AG04450 (cell line): ENCODE data around the gene CENPI. TPM values are rescaled to one million over a fixed set of nuclear protein-coding genes. Genes with fewer than 3 reads are reported as not detected.

Experiments
- CTCF ChIA-PET: fragments of 300-600, 350-600 bp; formaldehyde crosslinking; extraction: SDS; loops from one replicate; lab custom pipeline; 2022; ENCODE audit warnings: antibody characterized with exemption, inconsistent platforms; lab: Charles Lee
- POLR2A ChIA-PET: fragments of 350-600 bp; formaldehyde crosslinking; extraction: SDS; loops from one replicate; lab custom pipeline; 2021; ENCODE audit warnings: antibody characterized with exemption, inconsistent platforms; lab: Yijun Ruan, JAX
- DNase-seq: peaks from one replicate; pipeline ENCODE4 v3.0.0-alpha.2; 2011; ENCODE audit warnings: low read depth, low spot score
- H3K27ac ChIP-seq: one replicate; pipeline ENCODE4 v1.5.1; 2012; ENCODE audit warnings: low read depth, low read length, control low read depth
- H3K27me3 ChIP-seq: one replicate; pipeline ENCODE4 v1.6.0; 2012; ENCODE audit warnings: low read length; ENCODE audit not compliant: control insufficient read depth, insufficient read depth
- H3K4me3 ChIP-seq: 2 replicates; pipeline ENCODE4 v1.5.1; 2011; ENCODE audit warnings: mild to moderate bottlenecking, low read depth, low read length, control low read depth
- H3K9me3 ChIP-seq: 2 replicates; pipeline ENCODE4 v1.5.1; 2012; ENCODE audit warnings: low read length; ENCODE audit not compliant: control insufficient read depth, insufficient read depth
- polyA plus RNA-seq: library from polyadenylated mRNA; depleted of rRNA; stranded (reverse); fragments of >200 nt; gene quantifications from 2 replicates; pipeline ENCODE4 v1.2.3, GENCODE V29; 2011
- TF ChIP-seq, protein P1 (sequence below): IDR thresholded peaks from 2 replicates; pipeline ENCODE4 v1.5.1; 2011; ENCODE audit warnings: low read depth, low read length, control low read depth, inconsistent platforms

Gene CENPI
- polyA plus RNA-seq, 1 experiment: 5.0 TPM

DNA sequence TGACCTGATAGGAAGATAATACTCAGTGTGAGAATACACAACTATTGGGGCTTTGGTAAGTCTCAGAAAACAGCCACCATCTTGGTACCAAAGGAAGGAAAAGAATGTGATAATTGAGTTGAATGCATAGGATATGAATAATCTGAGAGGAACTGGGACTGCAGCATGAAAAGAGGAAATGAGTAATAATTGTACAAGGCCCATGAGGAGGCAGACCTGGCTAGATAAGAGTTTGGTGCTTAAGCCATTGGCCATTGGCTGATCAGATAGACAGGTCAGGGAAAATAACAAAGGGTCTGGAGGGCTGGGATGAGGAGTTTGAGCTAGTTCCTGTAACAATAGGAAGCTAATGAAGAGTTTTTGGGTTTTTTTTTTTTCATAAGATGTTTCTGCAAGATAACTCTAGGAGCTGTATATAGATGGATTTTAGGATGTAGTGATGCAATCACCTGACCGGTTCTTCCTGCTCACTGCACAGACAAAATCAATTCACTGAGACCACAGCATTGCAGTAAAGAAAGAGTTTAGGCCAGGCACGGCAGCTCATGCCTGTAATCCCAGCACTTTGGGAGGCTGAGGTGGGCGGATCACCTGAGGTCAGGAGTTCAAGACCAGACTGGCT, 40.8 kb upstream of the CENPI start:
- TF ChIP-seq, protein P1, sequence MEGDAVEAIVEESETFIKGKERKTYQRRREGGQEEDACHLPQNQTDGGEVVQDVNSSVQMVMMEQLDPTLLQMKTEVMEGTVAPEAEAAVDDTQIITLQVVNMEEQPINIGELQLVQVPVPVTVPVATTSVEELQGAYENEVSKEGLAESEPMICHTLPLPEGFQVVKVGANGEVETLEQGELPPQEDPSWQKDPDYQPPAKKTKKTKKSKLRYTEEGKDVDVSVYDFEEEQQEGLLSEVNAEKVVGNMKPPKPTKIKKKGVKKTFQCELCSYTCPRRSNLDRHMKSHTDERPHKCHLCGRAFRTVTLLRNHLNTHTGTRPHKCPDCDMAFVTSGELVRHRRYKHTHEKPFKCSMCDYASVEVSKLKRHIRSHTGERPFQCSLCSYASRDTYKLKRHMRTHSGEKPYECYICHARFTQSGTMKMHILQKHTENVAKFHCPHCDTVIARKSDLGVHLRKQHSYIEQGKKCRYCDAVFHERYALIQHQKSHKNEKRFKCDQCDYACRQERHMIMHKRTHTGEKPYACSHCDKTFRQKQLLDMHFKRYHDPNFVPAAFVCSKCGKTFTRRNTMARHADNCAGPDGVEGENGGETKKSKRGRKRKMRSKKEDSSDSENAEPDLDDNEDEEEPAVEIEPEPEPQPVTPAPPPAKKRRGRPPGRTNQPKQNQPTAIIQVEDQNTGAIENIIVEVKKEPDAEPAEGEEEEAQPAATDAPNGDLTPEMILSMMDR: no peak
- Histone ChIP-seq H3K27me3 (no peaks in the 10 kb centered on the region), H3K4me3 (no peak overlapping the region), H3K27ac (no peak overlapping the region), H3K9me3 (no peaks in the 10 kb centered on the region)
- ChIA-PET POLR2A (interaction anchor here (0.6 kb wide), 1 partner anchor 42 kb away, joined by 4 read pairs; no protein-coding TSS in a partner anchor), CTCF (no interaction called here)
- DNase-seq: no peak

DNA sequence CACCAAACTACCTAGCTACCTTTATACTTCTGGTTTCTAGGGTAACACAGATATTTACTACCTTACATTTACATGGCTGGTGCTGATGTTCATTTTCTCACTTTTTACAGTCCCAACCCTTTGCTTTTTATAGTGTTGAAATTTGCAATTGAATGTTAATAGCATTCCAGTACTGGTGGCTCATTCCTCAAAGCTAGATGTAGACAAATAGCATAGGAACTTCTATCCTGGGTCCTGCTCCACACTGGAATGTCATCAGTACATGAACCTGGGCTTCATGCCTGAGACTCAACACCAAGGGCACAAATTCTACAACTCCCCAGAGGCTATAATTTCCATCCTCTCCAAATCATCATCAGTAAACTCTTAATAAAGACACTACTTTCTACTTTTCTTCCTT, 35.8 kb upstream of the CENPI start:
- Histone ChIP-seq H3K4me3 (no peak overlapping the region), H3K27ac (no peak overlapping the region), H3K9me3 (no peaks in the 10 kb centered on the region), H3K27me3 (no peaks in the 10 kb centered on the region)
- POLR2A ChIA-PET: no interaction called here
- DNase-seq: no peak
- TF ChIP-seq, protein P1: no peak
- CTCF ChIA-PET: no interaction called here

DNA sequence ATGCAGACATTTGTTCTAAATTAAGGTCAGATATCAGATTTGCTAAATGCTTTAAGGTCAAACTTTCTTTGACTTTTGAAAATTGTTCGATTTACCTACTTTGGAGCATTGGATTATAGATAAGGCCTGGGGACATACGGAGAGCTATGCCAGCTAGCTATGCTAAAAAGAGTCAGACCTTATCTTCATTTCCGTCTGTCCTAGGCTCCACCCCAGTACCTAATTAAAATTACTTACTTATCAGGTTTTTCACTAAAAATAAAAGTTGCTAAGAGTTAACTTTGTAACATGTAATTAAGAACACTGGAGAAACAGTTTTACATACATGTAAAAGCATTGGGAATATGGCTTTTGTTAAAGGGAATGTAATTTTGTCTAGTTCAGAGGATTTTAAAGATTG, 26.4 kb upstream of the CENPI start:
- POLR2A ChIA-PET: no interaction called here
- DNase-seq: no peak
- Histone ChIP-seq H3K4me3 (no peak overlapping the region), H3K27me3 (no peaks in the 10 kb centered on the region), H3K27ac (no peak overlapping the region), H3K9me3 (no peaks in the 10 kb centered on the region)
- CTCF ChIA-PET: interaction anchor here (0.5 kb wide), 1 partner anchor 273 kb away, joined by 3 read pairs; no protein-coding TSS in a partner anchor
- TF ChIP-seq, protein P1: no peak

DNA sequence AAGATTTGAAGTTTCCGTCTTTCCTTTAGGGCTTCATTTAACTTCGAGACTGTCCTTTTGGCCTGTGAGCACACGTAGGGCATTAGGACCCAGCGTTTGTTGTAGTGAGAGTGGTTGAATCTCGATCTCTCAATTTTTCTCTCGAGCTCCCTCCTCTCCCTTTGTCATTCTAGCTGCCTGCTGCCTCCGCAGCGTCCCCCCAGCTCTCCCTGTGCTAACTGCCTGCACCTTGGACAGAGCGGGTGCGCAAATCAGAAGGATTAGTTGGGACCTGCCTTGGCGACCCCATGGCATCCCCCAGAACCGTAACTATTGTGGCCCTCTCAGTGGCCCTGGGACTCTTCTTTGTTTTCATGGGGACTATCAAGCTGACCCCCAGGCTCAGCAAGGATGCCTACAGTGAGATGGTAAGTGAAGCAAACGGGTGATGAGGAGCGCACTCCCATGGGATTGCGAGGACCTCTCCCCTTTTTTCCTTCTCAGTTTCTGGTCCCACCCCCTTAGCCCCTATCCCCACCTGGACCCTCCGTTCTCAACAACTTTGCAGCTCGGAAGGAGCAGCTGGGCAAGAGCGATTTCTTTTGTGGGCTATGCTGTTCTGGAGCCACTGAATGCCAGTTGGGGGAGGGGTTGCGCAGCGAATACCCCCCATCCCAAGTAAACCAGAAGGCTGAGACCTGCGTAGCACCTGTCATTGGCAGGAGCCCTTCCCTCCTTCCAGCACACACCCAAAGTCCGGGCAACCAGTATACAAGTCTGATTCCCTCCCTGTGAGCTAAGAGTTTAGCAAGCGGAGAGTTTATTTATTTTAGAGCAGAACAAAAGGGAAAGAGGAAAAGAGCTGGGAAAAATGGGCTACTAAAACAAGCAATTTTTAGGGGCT, 19.0 kb upstream of the CENPI start, which contains the start of gene TMEM35A:
Gene TMEM35A, plus strand, starts transcription at position 164 of the 883 bp plus-strand sequence. Its CDS starts 124 bp downstream, at position 288.
- DNase-seq: peak; percentile 7
- POLR2A ChIA-PET: interaction anchor here (1.2 kb wide), 1 partner anchor 12 kb away, joined by 10 read pairs; no protein-coding TSS in a partner anchor
- Histone ChIP-seq H3K27me3 (no peaks in the 10 kb centered on the region), H3K9me3 (no peaks in the 10 kb centered on the region), H3K27ac (no peak within 1 kb of the TSS), H3K4me3 (peak within 1 kb of the TSS; percentile 73)
- CTCF ChIA-PET: interaction anchor here (0.6 kb wide), 1 partner anchor 209 kb away, joined by 8 read pairs; no protein-coding TSS in a partner anchor
- TF ChIP-seq, protein P1: no peak
